Stimulated activated CD8-positive, alpha-beta memory T cell treated with anti-CD3 and anti-CD28 coated beads, Interleukin-7, amount 100 ng/mL, for 4 hours (primary cell): ENCODE measurements around the gene M1AP.
A peak's percentile ranks its signal among the peaks of the same experiment; 100 is the strongest.

Experiments used
- DNase-seq, 2 donors: peaks; one replicate each; pipeline ENCODE4 v3.0.0-alpha.2; 2020; ENCODE audit warnings: low read depth in 2 of 2

The M1AP gene

GRCh38 chr2:74648009-74648443, at the start of gene M1AP:
Gene M1AP (minus strand): TSS chr2:74648330. CDS start chr2:74640275, 8,055 bp downstream.
- no peak for DNase-seq

- no peak for DNase-seq
These were observed 48.7 kb upstream of the M1AP start for GRCh38 chr2:74696829-74697228.

GRCh38 chr2:74695663-74696062, 47.5 kb upstream of the M1AP start:
- no peak for DNase-seq

- DNase-seq = no peak
These were observed 46.2 kb upstream of the M1AP start for GRCh38 chr2:74694281-74694680.

GRCh38 chr2:74693668-74694067, 45.5 kb upstream of the M1AP start:
- no peak for DNase-seq

GRCh38 chr2:74693213-74693612, 45.1 kb upstream of the M1AP start:
- no peak for DNase-seq

- no peak for DNase-seq
These were observed 43.8 kb upstream of the M1AP start for GRCh38 chr2:74691929-74692328.

- DNase-seq = no peak
These were observed 42.4 kb upstream of the M1AP start for GRCh38 chr2:74690571-74690970.

GRCh38 chr2:74689671-74690070, 41.5 kb upstream of the M1AP start:
- DNase-seq = no peak

GRCh38 chr2:74688881-74689280, 40.8 kb upstream of the M1AP start:
- no peak for DNase-seq

GRCh38 chr2:74685408-74685807, 37.3 kb upstream of the M1AP start:
- no peak for DNase-seq

GRCh38 chr2:74682501-74682900, 34.4 kb upstream of the M1AP start:
- no peak for DNase-seq

- no peak for DNase-seq
These were observed 31.5 kb upstream of the M1AP start for GRCh38 chr2:74679615-74680014.

GRCh38 chr2:74676331-74676730, 28.2 kb upstream of the M1AP start:
- DNase-seq = no peak

- DNase-seq = no peak
These were observed 27.0 kb upstream of the M1AP start for GRCh38 chr2:74675090-74675489.

GRCh38 chr2:74673826-74674528, 25.8 kb upstream of the M1AP start:
- DNase-seq = no peak

GRCh38 chr2:74671479-74671878, 23.3 kb upstream of the M1AP start:
- no peak for DNase-seq

- DNase-seq = no peak
These were observed 22.1 kb upstream of the M1AP start for GRCh38 chr2:74670263-74670662.

GRCh38 chr2:74668087-74668486, 20.0 kb upstream of the M1AP start:
- DNase-seq = no peak

- no peak for DNase-seq
These were observed 11.3 kb upstream of the M1AP start for GRCh38 chr2:74659462-74659861.

GRCh38 chr2:74658516-74658915, 10.4 kb upstream of the M1AP start:
- no peak for DNase-seq

- no peak for DNase-seq
These were observed 7.4 kb upstream of the M1AP start for GRCh38 chr2:74655579-74655978.

GRCh38 chr2:74653985-74654882, 6.1 kb upstream of the M1AP start, which contains the start of gene SEMA4F:
Gene SEMA4F (plus strand): TSS chr2:74654247. CDS start chr2:74654377, 130 bp downstream.
- peak; percentile 89 for DNase-seq
